PFSK-1 (cell line): ENCODE results near the gene OSBPL2.

Experiments used
- FOXP2 ChIP-seq: optimal IDR thresholded peaks from 2 replicates; pipeline ENCODE3; 2011; ENCODE audit warnings: borderline replicate concordance, control low read depth, inconsistent platforms; ENCODE audit not compliant: insufficient read depth; ENCODE audit errors: extremely low read length, extremely low read depth
- POLR2AphosphoS5 ChIP-seq: IDR thresholded peaks from 2 replicates; pipeline ENCODE4 v1.6.1; 2012; ENCODE audit warnings: low read depth, mild to moderate bottlenecking, control low read depth, low read length, moderate library complexity
- REST ChIP-seq, 2 experiments: IDR thresholded peaks; 2 replicates each; pipeline versions ENCODE4 v1.6.1 to v1.8.0; 2011 to 2012; ENCODE audit warnings: low read depth in 2 of 2, low read length in 2 of 2, control low read depth in 1 of 2, inconsistent platforms in 1 of 2, mild to moderate bottlenecking in 1 of 2, moderate library complexity in 1 of 2; ENCODE audit not compliant: insufficient read depth in 1 of 2
- SIN3A ChIP-seq: IDR thresholded peaks from 2 replicates; pipeline ENCODE4 v1.6.1; 2012; ENCODE audit warnings: mild to moderate bottlenecking, low read length, moderate library complexity, borderline replicate concordance; ENCODE audit not compliant: insufficient read depth
- TAF1 ChIP-seq: IDR thresholded peaks from 2 replicates; pipeline ENCODE4 v1.6.1; 2012; ENCODE audit warnings: low read length, control low read depth, borderline replicate concordance; ENCODE audit not compliant: insufficient read depth

The OSBPL2 gene

GRCh38 chr20:62323146-62323979 lies 85.0 kb downstream of the OSBPL2 start:
- TF ChIP-seq POLR2AphosphoS5 (no peak), SIN3A (no peak), FOXP2 (no peak), REST (IDR thresholded peaks at IDR 0.05; ENCODE audit: insufficient read depth in 1 of 2, low read depth in 2 of 2, low read length in 2 of 2) (no peak), TAF1 (no peak)

GRCh38 chr20:62323980-62324906 lies 85.9 kb downstream of the OSBPL2 start:
- TF ChIP-seq FOXP2 = no peak

GRCh38 chr20:62325172-62325905 lies 87.0 kb downstream of the OSBPL2 start:
- TF ChIP-seq TAF1 (no peak), POLR2AphosphoS5 (no peak), FOXP2 (no peak), SIN3A (no peak), REST (IDR thresholded peaks at IDR 0.05; ENCODE audit: insufficient read depth in 1 of 2, low read depth in 2 of 2, low read length in 2 of 2) (no peak)

GRCh38 chr20:62326559-62326958 lies 88.2 kb downstream of the OSBPL2 start:
- no peak for TF ChIP-seq POLR2AphosphoS5
- no peak for TF ChIP-seq FOXP2
- TF ChIP-seq SIN3A = no peak
- no peak for TF ChIP-seq REST (IDR thresholded peaks at IDR 0.05; ENCODE audit: insufficient read depth in 1 of 2, low read depth in 2 of 2, low read length in 2 of 2)
- no peak for TF ChIP-seq TAF1

GRCh38 chr20:62326959-62327725 lies 88.8 kb downstream of the OSBPL2 start:
- TF ChIP-seq SIN3A = no peak
- no peak for TF ChIP-seq FOXP2
- TF ChIP-seq POLR2AphosphoS5 = no peak
- no peak for TF ChIP-seq REST (IDR thresholded peaks at IDR 0.05; ENCODE audit: insufficient read depth in 1 of 2, low read depth in 2 of 2, low read length in 2 of 2)
- TF ChIP-seq TAF1 = no peak
